Ectodermal cell (in vitro differentiated cells): ENCODE results near the gene PSMB7.

Source experiments
- H3K27ac ChIP-seq: 2 replicates; pipeline ENCODE4 v1.7.0; 2013; ENCODE audit warnings: mild to moderate bottlenecking, low read depth, low read length; ENCODE audit not compliant: insufficient read depth, poor library complexity, severe bottlenecking
- H3K27me3 ChIP-seq: 2 replicates; pipeline ENCODE4 v1.7.0; 2013; ENCODE audit warnings: mild to moderate bottlenecking, low read length; ENCODE audit not compliant: insufficient read depth, control insufficient read depth, poor library complexity, severe bottlenecking
- H3K36me3 ChIP-seq: one replicate; pipeline ENCODE4 v1.7.0; 2013; ENCODE audit warnings: low read length; ENCODE audit not compliant: control insufficient read depth, insufficient read depth
- H3K4me1 ChIP-seq: one replicate; pipeline ENCODE4 v1.7.0; 2013; ENCODE audit warnings: low read length; ENCODE audit not compliant: control insufficient read depth, insufficient read depth
- H3K4me3 ChIP-seq: 2 replicates; pipeline ENCODE4 v1.7.0; 2013; ENCODE audit warnings: low read depth, low read length, control low read depth; ENCODE audit not compliant: insufficient read depth
- H3K9me3 ChIP-seq: 2 replicates; pipeline ENCODE4 v1.7.0; 2013; ENCODE audit warnings: mild to moderate bottlenecking, low read length, moderate library complexity; ENCODE audit not compliant: control insufficient read depth
- WGBS, 2 experiments: methylation state at CpG; one replicate each; pipeline ENCODE4 v1.1.7; 2013; ENCODE audit warnings: missing lambda C conversion rate in 2 of 2; 5-methylcytosine and 5-hydroxymethylcytosine counted together

PSMB7 gene

GRCh38 chr9:124345751-124346281 lies 69.4 kb downstream of the PSMB7 start:
- peaks cover 5% of the 10 kb centered on the region for H3K36me3 ChIP-seq
- H3K4me3 ChIP-seq, result no peak overlapping the region
- H3K4me1 ChIP-seq, result peaks cover 14% of the 10 kb centered on the region
- no peaks in the 10 kb centered on the region for H3K27me3 ChIP-seq
- H3K27ac ChIP-seq, result no peak overlapping the region
- WGBS, 2 experiments, result 94 to 95% methylated on average over 9 of the region's 9 CpGs
- no peaks in the 10 kb centered on the region for H3K9me3 ChIP-seq

DNA sequence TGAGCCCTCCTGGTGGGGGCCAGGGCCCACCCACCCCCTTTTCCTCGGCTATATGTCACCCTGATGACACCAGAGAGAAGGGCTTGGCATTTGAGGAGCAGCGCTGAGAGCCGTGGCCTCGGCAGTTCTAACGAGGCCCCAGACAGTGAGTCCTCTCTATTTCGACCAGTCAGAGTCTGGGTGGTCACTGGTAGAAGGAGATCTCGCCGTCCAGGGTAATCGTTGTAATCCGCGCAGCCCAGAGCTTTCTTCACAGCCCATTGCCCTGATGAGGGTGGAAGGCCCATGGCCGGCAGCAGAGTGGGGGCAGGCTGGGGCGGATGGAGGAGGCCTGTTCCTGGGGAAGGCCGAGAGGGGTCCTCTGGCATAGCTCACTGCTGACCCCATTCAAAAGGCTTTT lies 70.2 kb downstream of the PSMB7 start:
- no peak overlapping the region for H3K27ac ChIP-seq
- no peaks in the 10 kb centered on the region for H3K9me3 ChIP-seq
- H3K36me3 ChIP-seq, result peaks cover 5% of the 10 kb centered on the region
- no peaks in the 10 kb centered on the region for H3K27me3 ChIP-seq
- H3K4me3 ChIP-seq, result no peak overlapping the region
- 92% methylated on average over 14 of the region's 14 CpGs for WGBS, 2 experiments
- H3K4me1 ChIP-seq, result peaks cover 14% of the 10 kb centered on the region

DNA sequence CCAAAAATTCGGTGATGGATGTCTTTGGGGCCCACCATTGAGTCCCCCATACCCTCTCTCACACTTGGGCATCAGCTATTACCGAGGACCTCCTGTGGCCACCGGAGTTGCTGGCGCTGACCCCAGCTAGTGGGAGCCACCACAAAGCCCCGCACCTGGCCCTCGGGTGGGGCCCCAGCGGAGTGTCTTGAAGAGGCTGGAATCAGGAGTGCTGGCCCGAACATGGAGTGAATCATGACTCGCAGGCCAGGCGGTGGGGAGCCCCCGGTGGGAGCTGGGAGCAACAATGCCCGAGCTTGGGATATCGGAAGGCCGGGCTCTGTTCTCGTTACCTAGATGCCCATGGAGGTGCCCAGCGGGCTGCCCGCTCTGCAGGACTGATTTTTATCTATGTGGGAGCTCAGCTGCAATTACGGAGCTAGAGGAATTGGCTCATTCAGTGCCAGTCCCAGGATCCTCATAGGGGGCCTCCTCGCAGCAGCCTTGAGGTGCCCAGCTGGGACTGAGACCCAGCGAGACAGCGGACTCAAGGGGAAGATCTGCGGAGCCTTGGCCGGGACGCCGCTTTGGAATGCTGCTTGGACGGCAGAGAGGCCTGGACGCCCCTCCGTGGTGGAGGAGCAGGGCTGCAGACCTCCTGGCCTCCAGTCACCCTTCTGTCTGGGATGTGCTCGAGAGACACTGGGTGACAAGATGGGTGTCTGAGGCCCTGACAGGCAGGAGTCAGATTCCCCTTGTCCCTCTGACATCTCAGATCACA lies 70.8 kb downstream of the PSMB7 start:
- Histone ChIP-seq H3K27me3 (no peaks in the 10 kb centered on the region), H3K27ac (no peak overlapping the region)
- 94% methylated on average over 29 of the region's 29 CpGs for WGBS, 2 experiments

GRCh38 chr9:124343533-124344290 lies 71.5 kb downstream of the PSMB7 start:
- Histone ChIP-seq H3K27ac (no peak overlapping the region), H3K9me3 (no peaks in the 10 kb centered on the region), H3K4me3 (no peak overlapping the region), H3K27me3 (no peaks in the 10 kb centered on the region), H3K4me1 (peaks cover 19% of the 10 kb centered on the region), H3K36me3 (peaks cover 4% of the 10 kb centered on the region)
- WGBS, 2 experiments, result 82 to 83% methylated on average over 23 of the region's 23 CpGs

More for the DNA sequence above, 70.8 kb downstream of the PSMB7 start:
- H3K4me3 ChIP-seq, result no peak overlapping the region
- peaks cover 5% of the 10 kb centered on the region for H3K36me3 ChIP-seq
- H3K4me1 ChIP-seq, result peaks cover 16% of the 10 kb centered on the region
- no peaks in the 10 kb centered on the region for H3K9me3 ChIP-seq

GRCh38 chr9:124342776-124343485 lies 72.3 kb downstream of the PSMB7 start:
- H3K4me1 ChIP-seq, result peaks cover 19% of the 10 kb centered on the region
- 28 to 31% methylated on average over 26 of the region's 26 CpGs for WGBS, 2 experiments
- H3K27ac ChIP-seq, result no peak overlapping the region
- H3K9me3 ChIP-seq, result no peaks in the 10 kb centered on the region
- no peaks in the 10 kb centered on the region for H3K36me3 ChIP-seq
- no peaks in the 10 kb centered on the region for H3K27me3 ChIP-seq
- no peak overlapping the region for H3K4me3 ChIP-seq

DNA sequence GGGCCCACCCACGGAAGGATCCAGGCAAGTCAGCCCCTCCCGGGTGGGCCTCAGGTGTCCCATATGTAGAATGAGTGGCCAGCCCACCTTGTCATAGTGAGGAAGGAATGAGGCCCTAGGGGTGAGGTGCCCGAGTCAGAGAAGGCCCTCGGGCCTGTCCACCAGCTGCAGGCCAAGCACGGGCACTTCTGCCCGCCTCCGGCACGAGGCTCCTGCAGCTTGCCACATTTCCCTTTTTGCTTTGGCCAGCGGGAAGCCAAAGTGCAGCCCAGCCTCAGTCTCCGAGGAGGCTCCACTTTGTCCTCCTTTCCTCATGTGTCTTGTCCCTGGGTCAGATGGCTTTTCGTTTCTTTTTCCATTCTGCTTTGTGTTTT lies 72.9 kb downstream of the PSMB7 start:
- Histone ChIP-seq H3K9me3 (no peaks in the 10 kb centered on the region), H3K27ac (peak overlapping the region; percentile 16)

GRCh38 chr9:124341455-124342170 lies 73.6 kb downstream of the PSMB7 start:
- Histone ChIP-seq H3K36me3 (no peaks in the 10 kb centered on the region), H3K9me3 (no peaks in the 10 kb centered on the region), H3K4me1 (peaks cover 19% of the 10 kb centered on the region), H3K27ac (no peak overlapping the region), H3K27me3 (no peaks in the 10 kb centered on the region), H3K4me3 (no peak overlapping the region)
- WGBS, 2 experiments, result 85% methylated on average over 21 of the region's 21 CpGs

More for the DNA sequence above, 72.9 kb downstream of the PSMB7 start:
- Histone ChIP-seq H3K4me3 (no peak overlapping the region), H3K4me1 (peaks cover 19% of the 10 kb centered on the region), H3K36me3 (no peaks in the 10 kb centered on the region), H3K27me3 (no peaks in the 10 kb centered on the region)
- WGBS, 2 experiments, result 94 to 95% methylated on average over 11 of the region's 11 CpGs

- H3K4me1 ChIP-seq, result peaks cover 19% of the 10 kb centered on the region
- no peaks in the 10 kb centered on the region for H3K9me3 ChIP-seq
- 86 to 88% methylated on average over 18 of the region's 18 CpGs for WGBS, 2 experiments
- no peak overlapping the region for H3K4me3 ChIP-seq
- no peak overlapping the region for H3K27ac ChIP-seq
- H3K36me3 ChIP-seq, result no peaks in the 10 kb centered on the region
- no peaks in the 10 kb centered on the region for H3K27me3 ChIP-seq
These were observed 74.8 kb downstream of the PSMB7 start for GRCh38 chr9:124340219-124341069.

DNA sequence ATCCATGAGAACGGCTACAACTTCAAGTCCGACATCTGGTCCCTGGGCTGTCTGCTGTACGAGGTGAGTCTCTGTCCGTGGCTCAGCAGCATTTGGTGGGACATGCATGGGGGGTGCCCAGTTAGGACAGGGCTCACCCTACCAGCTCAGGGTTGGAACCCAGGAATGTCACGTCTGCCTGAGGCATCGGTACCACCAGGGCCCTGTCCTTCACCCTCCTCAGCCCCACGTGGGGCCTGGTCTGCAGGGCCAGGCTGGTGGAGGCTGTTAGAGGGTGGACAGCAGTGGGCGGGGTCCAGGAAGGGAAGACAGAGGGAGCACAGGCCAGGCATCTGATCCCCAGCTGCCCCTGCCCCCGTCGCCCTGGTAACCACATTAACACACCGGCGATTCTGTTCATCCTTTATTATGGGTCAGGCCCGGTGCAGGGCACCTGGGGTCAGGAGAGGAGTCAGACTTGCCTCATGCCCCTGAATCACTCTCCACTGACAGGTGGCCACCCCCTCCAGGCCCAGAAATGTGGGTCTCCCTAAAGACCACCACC lies 75.6 kb downstream of the PSMB7 start:
- H3K27me3 ChIP-seq, result no peaks in the 10 kb centered on the region
- 68% methylated on average over 13 of the region's 13 CpGs for WGBS, 2 experiments
- no peak overlapping the region for H3K27ac ChIP-seq
- H3K36me3 ChIP-seq, result no peaks in the 10 kb centered on the region
- H3K4me1 ChIP-seq, result peaks cover 19% of the 10 kb centered on the region
- no peak overlapping the region for H3K4me3 ChIP-seq
- H3K9me3 ChIP-seq, result no peaks in the 10 kb centered on the region
